Fibroblast of lung (primary cell): Measurements from ENCODE around the gene ALDH1L2. TPM values are rescaled to one million over a fixed set of nuclear protein-coding genes. Genes with fewer than 3 reads are reported as not detected.

Source experiments
- DNase-seq, 2 donors: peaks; one replicate each; pipeline versions ENCODE4 v3.0.0 to v3.0.0-alpha.2; 2010; ENCODE audit warnings: low read depth in 2 of 2
- H2AFZ ChIP-seq: 2 replicates; pipeline ENCODE4 v1.5.1; 2012; ENCODE audit warnings: low read length, control low read depth, inconsistent platforms
- H3K27ac ChIP-seq: 2 replicates; pipeline ENCODE4 v1.5.1; 2011; ENCODE audit warnings: low read length, control low read depth; ENCODE audit not compliant: insufficient read depth
- H3K27me3 ChIP-seq: 2 replicates; pipeline ENCODE4 v1.5.1; 2011; ENCODE audit warnings: mild to moderate bottlenecking, low read length; ENCODE audit not compliant: control insufficient read depth, insufficient read depth
- H3K36me3 ChIP-seq: 2 replicates; pipeline ENCODE4 v1.5.1; 2011; ENCODE audit warnings: low read length; ENCODE audit not compliant: control insufficient read depth, insufficient read depth
- H3K4me1 ChIP-seq: 2 replicates; pipeline ENCODE4 v1.5.1; 2011; ENCODE audit warnings: low read length; ENCODE audit not compliant: control insufficient read depth, insufficient read depth; ENCODE audit errors: extremely low read depth
- H3K4me2 ChIP-seq: 2 replicates; pipeline ENCODE4 v1.5.1; 2011; ENCODE audit warnings: low read length, control low read depth; ENCODE audit not compliant: insufficient read depth; ENCODE audit errors: extremely low read depth
- H3K4me3 ChIP-seq, 4 experiments: fragments of 200-600 bp in 1 of 4; sonication (generic) in 1 of 4; replicated peaks in 1 of 4; 2 replicates each; pipeline ENCODE4 v1.5.1; 2011 to 2016; ENCODE audit warnings: low read length in 4 of 4, low read depth in 3 of 4, mild to moderate bottlenecking in 3 of 4, control low read depth in 2 of 4, inconsistent platforms in 1 of 4, mixed read lengths in 1 of 4; ENCODE audit not compliant: insufficient read depth in 1 of 4; ENCODE audit errors: control extremely low read depth in 1 of 4
- H3K79me2 ChIP-seq: 2 replicates; pipeline ENCODE4 v1.5.1; 2012; ENCODE audit warnings: mild to moderate bottlenecking, low read length, inconsistent platforms; ENCODE audit not compliant: control insufficient read depth, insufficient read depth
- H3K9ac ChIP-seq: 2 replicates; pipeline ENCODE4 v1.5.1; 2011; ENCODE audit warnings: mild to moderate bottlenecking, low read length, control low read depth; ENCODE audit not compliant: insufficient read depth
- H3K9me3 ChIP-seq: 2 replicates; pipeline ENCODE4 v1.5.1; 2012; ENCODE audit warnings: low read depth, low read length; ENCODE audit not compliant: control insufficient read depth, insufficient read depth
- H4K20me1 ChIP-seq: 2 replicates; pipeline ENCODE4 v1.5.1; 2011; ENCODE audit warnings: low read length; ENCODE audit not compliant: control insufficient read depth, insufficient read depth; ENCODE audit errors: extremely low read depth
- CTCF ChIP-seq, 2 donors: IDR thresholded peaks in 1 of 2; conservative IDR thresholded peaks in 1 of 2; 1 replicate in 1 of 2; 2 replicates in 1 of 2; pipeline ENCODE4 v1.5.1; 2011 to 2012; ENCODE audit warnings: low read length in 2 of 2, control low read depth in 1 of 2, inconsistent platforms in 1 of 2, low read depth in 1 of 2, mild to moderate bottlenecking in 1 of 2
- EZH2 ChIP-seq: IDR thresholded peaks from 2 replicates; pipeline ENCODE4 v1.5.1; 2012; ENCODE audit warnings: low read length, control low read depth, mild to moderate bottlenecking; ENCODE audit errors: missing control alignments
- polyA minus RNA-seq: library from RNA; depleted of rRNA, polyadenylated mRNA; stranded (reverse); fragments of >200 nt; gene quantifications from 2 replicates; pipeline ENCODE4 v1.2.3, GENCODE V29; 2011; ENCODE audit warnings: low replicate concordance
- polyA plus RNA-seq, 2 donors: library from polyadenylated mRNA; depleted of rRNA in 1 of 2; stranded (reverse) in 1 of 2; unstranded in 1 of 2; fragments of >200 nt; gene quantifications; 2 replicates each; pipeline ENCODE4 v1.2.1, GENCODE V29; 2011 to 2012; ENCODE audit warnings: missing spikeins in 1 of 2
- total RNA-seq: library from RNA; depleted of rRNA; stranded (reverse); fragments of >200 nt; gene quantifications from 2 replicates; pipeline ENCODE4 v1.2.1, GENCODE V29; 2014

ALDH1L2 gene
- total RNA-seq: 35.7 and 59.1 TPM in 2 replicates
- polyA plus RNA-seq: 37.8 and 88.2 TPM in 2 replicates
- polyA plus RNA-seq (2012): 15.5 and 40.1 TPM in 2 replicates
- 14.7 and 38.1 TPM in 2 replicates for polyA minus RNA-seq

- Histone ChIP-seq H3K9me3 (no peaks in the 10 kb centered on the region), H4K20me1 (no peaks in the 10 kb centered on the region), H3K4me1 (peaks cover 6% of the 10 kb centered on the region), H3K27me3 (no peaks in the 10 kb centered on the region), H3K27ac (peak within 1 kb of the TSS; percentile 77), H2AFZ (peak within 1 kb of the TSS; percentile 75), H3K4me2 (peak within 1 kb of the TSS; percentile 95), H3K4me3 (peak within 1 kb of the TSS; percentile 80 to 98 (median 88)), H3K79me2 (peaks cover 9% of the 10 kb centered on the region), H3K9ac (peak within 1 kb of the TSS; percentile 74), H3K36me3 (no peaks in the 10 kb centered on the region)
- DNase-seq: peak; percentile 89 to 93
- TF ChIP-seq CTCF (conservative IDR thresholded peaks at IDR 0.05 in 1 of 2, IDR thresholded peaks at IDR 0.05 in 1 of 2; ENCODE audit: low read depth in 1 of 2, low read length in 2 of 2) (no peak), EZH2 (no peak)
These were observed at the start of gene ALDH1L2 for GRCh38 chr12:105084251-105085250. TSS of gene ALDH1L2 (minus strand) at chr12:105084458. CDS start at chr12:105084436, 22 bp downstream.

DNA sequence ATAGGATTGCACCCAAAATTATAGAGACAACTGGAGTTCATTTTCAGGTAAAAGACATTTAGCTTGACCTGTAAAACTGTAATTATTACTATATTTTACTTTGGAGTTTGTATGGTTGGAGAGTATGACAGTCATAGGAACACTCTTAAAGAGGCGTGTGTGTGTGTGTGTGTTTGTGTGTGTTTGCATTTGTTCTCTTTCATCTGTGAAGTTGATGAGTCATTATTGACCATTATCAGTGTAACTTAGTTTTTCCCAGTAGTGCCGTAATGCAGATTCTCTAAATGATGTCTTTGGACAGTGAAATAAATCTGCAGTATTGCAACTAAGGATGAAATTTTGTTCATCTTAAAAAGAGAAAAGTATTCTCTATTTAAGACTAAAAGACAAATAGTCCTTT is 36.3 kb upstream of the ALDH1L2 start:
- Histone ChIP-seq H3K79me2 (no peaks in the 10 kb centered on the region), H3K36me3 (peaks cover 8% of the 10 kb centered on the region), H3K9ac (no peak overlapping the region), H3K4me1 (no peaks in the 10 kb centered on the region), H3K9me3 (no peaks in the 10 kb centered on the region), H3K4me3 (no peak overlapping the region), H3K27ac (no peak overlapping the region), H3K27me3 (no peaks in the 10 kb centered on the region), H3K4me2 (no peak overlapping the region), H2AFZ (no peak overlapping the region), H4K20me1 (no peaks in the 10 kb centered on the region)
- peak in 1 of 2 donors; percentile 26 for DNase-seq
- TF ChIP-seq CTCF (conservative IDR thresholded peaks at IDR 0.05 in 1 of 2, IDR thresholded peaks at IDR 0.05 in 1 of 2; ENCODE audit: low read depth in 1 of 2, low read length in 2 of 2) (no peak), EZH2 (no peak)

GRCh38 chr12:105116969-105117368 is 32.7 kb upstream of the ALDH1L2 start:
- Histone ChIP-seq H2AFZ (no peak overlapping the region), H3K4me3 (no peak overlapping the region), H3K4me2 (no peak overlapping the region), H3K9me3 (no peaks in the 10 kb centered on the region), H3K9ac (no peak overlapping the region), H3K36me3 (peaks cover 6% of the 10 kb centered on the region), H3K79me2 (peaks cover 22% of the 10 kb centered on the region), H3K4me1 (no peaks in the 10 kb centered on the region), H3K27me3 (no peaks in the 10 kb centered on the region), H4K20me1 (no peaks in the 10 kb centered on the region), H3K27ac (no peak overlapping the region)
- TF ChIP-seq CTCF (conservative IDR thresholded peaks at IDR 0.05 in 1 of 2, IDR thresholded peaks at IDR 0.05 in 1 of 2; ENCODE audit: low read depth in 1 of 2, low read length in 2 of 2) (no peak), EZH2 (no peak)
- no peak for DNase-seq
